ENCODE measurements around the gene STRIT1.
A peak's percentile ranks its signal among the peaks of the same experiment; 100 is the strongest.

DNA sequence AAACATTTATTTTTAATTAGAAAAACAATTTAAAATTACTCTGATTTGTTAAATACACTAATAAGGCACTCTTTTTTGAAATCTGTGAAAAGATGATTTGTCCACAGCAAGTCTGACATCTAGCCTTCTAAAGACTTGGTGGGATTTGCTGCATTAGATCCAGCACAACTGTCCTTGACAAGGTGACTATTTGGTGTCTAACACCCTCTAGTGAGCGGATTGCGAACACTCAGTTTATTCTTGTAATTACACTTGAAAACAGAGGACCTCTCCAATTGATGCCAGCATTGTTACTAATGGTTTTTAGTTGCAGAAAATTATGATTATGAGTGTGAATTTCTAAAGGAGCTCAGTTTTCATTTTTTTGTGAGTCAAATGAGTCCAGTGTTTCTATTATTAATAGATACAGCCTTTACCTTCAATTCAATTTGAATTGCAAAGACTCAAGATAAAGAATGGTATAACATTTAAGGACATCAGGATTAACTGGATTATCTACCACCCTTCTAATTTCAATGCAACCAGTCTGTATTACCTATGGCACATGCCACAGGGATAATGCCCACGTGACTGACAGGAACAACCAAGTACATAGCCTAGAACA is 29.7 kb upstream of the STRIT1 start:
- TF ChIP-seq CTCF (conservative IDR thresholded peaks at IDR 0.05; ENCODE audit: low read length) (peak; percentile 97), EZH2phosphoT487 (IDR thresholded peaks at IDR 0.05; ENCODE audit: borderline replicate concordance, low read depth, low read length) (no peak)

Data from OCI-LY7 (cell line).